Mononuclear cell (primary cell): ENCODE measurements around the gene INO80D. TPM values are rescaled to one million over a fixed set of nuclear protein-coding genes. Genes with fewer than 3 reads are reported as not detected.

ENCODE experiments used
- H3K27me3 ChIP-seq: 2 replicates; pipeline ENCODE4 v1.6.0; 2011; ENCODE audit warnings: low read length, control low read depth; ENCODE audit not compliant: insufficient read depth
- H3K4me1 ChIP-seq: 2 replicates; pipeline ENCODE4 v1.5.1; 2011; ENCODE audit warnings: mild to moderate bottlenecking, low read length, control low read depth; ENCODE audit not compliant: insufficient read depth
- H3K4me3 ChIP-seq: 2 replicates; pipeline ENCODE4 v1.5.1; 2011; ENCODE audit warnings: mild to moderate bottlenecking, low read length, moderate library complexity
- H3K9me3 ChIP-seq: 2 replicates; pipeline ENCODE4 v1.5.1; 2011; ENCODE audit warnings: low read depth, mild to moderate bottlenecking, control low read depth, low read length
- total RNA-seq: library from RNA; depleted of rRNA; stranded (reverse); fragments of >200 nt; gene quantifications from one replicate; pipeline ENCODE4 v1.2.3, GENCODE V29; 2012

The INO80D gene
- total RNA-seq, 1 donor, result 36.9 TPM

GRCh38 chr2:205964111-205964761, 121.7 kb downstream of the INO80D start:
- peaks cover 14% of the 10 kb centered on the region for H3K4me1 ChIP-seq
- no peaks in the 10 kb centered on the region for H3K9me3 ChIP-seq
- no peaks in the 10 kb centered on the region for H3K27me3 ChIP-seq
- no peak overlapping the region for H3K4me3 ChIP-seq

- Histone ChIP-seq H3K4me1 (no peaks in the 10 kb centered on the region), H3K9me3 (no peaks in the 10 kb centered on the region), H3K27me3 (no peaks in the 10 kb centered on the region), H3K4me3 (no peak overlapping the region)
These were observed 126.5 kb downstream of the INO80D start for GRCh38 chr2:205959521-205959920.

DNA sequence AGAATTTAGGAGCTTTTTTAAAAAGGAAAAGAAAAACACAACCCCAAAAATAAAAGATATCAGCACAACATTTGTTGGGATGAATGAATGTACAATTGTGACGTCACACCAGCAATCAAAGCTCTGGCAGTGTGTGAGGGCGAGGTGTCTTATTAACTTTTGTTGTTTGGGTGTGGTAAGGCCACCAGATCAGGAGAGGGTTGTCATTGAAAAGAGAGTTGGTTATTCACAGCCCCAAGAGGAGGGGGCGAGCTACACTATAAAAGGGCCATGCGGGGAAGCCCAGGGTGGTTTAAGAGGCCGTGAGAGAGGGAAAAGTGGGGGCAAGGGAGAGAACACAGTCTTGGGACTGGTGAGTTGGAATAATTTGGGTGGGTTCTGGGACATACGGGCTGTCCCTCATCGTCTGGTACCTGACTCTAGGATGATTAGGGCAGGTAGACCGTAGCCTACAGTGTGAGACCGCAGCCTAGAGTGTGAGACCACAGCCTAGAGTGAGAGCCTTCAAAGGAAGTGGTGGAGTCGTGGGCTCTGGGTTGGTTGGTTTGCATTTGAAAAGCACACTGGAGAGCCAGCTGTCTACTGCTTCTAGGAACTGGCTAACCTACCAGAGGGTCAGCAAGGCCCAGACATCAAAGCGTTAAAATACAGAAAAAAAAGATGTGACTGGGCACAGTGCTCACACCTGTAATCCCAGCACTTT, 128.4 kb downstream of the INO80D start:
- Histone ChIP-seq H3K4me1 (no peaks in the 10 kb centered on the region), H3K9me3 (no peaks in the 10 kb centered on the region), H3K27me3 (no peaks in the 10 kb centered on the region), H3K4me3 (no peak overlapping the region)

GRCh38 chr2:205954707-205955106, 131.3 kb downstream of the INO80D start:
- Histone ChIP-seq H3K4me3 (no peak overlapping the region), H3K27me3 (no peaks in the 10 kb centered on the region), H3K4me1 (no peaks in the 10 kb centered on the region), H3K9me3 (no peaks in the 10 kb centered on the region)

GRCh38 chr2:205952282-205952681, 133.7 kb downstream of the INO80D start:
- H3K4me1 ChIP-seq, result peaks cover 4% of the 10 kb centered on the region

GRCh38 chr2:205948883-205949282, 137.1 kb downstream of the INO80D start:
- Histone ChIP-seq H3K27me3 (no peaks in the 10 kb centered on the region), H3K9me3 (no peaks in the 10 kb centered on the region), H3K4me3 (no peak overlapping the region), H3K4me1 (peaks cover 22% of the 10 kb centered on the region)

More at GRCh38 chr2:205952282-205952681, 133.7 kb downstream of the INO80D start:
- Histone ChIP-seq H3K9me3 (no peaks in the 10 kb centered on the region), H3K27me3 (no peaks in the 10 kb centered on the region), H3K4me3 (no peak overlapping the region)

GRCh38 chr2:205948496-205948837, 137.5 kb downstream of the INO80D start:
- H3K27me3 ChIP-seq, result no peaks in the 10 kb centered on the region
- H3K9me3 ChIP-seq, result no peaks in the 10 kb centered on the region
- H3K4me3 ChIP-seq, result no peak overlapping the region
- H3K4me1 ChIP-seq, result peaks cover 22% of the 10 kb centered on the region

DNA sequence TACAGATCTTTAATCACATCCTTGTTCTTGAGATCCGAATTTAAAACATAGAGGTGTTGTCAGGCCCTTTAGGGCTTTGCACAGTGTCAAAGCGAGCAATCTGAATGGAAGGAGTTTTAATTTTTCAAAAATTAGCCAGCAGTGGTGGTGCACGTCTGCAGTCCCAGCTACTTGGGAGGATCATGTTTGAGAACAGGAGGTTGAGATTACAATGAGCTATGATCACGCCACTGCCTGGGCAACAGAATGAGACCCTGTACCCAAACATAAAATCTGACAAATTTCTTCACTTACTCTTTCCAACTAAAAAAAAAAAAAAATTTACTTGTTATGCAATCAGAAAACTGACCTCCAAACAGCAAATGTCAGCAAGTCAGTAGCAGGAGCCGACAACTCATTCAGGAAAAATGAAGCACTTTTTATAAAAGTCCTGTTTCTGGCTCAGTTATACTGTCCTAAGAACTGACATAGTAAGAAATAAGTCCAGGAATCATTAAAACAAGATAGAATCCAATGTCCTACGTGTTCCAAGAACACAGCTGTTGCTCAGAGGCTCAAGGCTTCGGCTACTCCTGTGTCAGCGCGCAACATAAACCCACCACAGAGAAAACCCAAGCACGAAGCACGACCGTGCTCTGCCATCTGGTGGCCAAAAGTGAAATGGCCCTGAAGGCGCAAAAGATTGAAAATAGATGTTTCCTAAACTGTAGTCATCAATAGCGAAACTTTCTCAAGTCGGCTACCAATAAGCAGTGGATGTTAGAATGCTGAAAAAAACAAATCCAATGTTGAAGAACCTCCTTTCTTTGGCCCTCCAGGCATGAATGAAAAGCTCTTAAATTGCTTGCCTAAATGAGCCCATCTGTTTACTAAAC, 138.1 kb downstream of the INO80D start:
- Histone ChIP-seq H3K4me3 (no peak overlapping the region), H3K9me3 (no peaks in the 10 kb centered on the region), H3K27me3 (no peaks in the 10 kb centered on the region)

GRCh38 chr2:205946226-205946625, 139.7 kb downstream of the INO80D start:
- no peak overlapping the region for H3K4me3 ChIP-seq
- H3K9me3 ChIP-seq, result no peaks in the 10 kb centered on the region
- H3K4me1 ChIP-seq, result peaks cover 22% of the 10 kb centered on the region
- H3K27me3 ChIP-seq, result no peaks in the 10 kb centered on the region

More for the DNA sequence above, 138.1 kb downstream of the INO80D start:
- H3K4me1 ChIP-seq, result peaks cover 22% of the 10 kb centered on the region

Other genes with a start within 250 kb of the INO80D start
- gene NDUFS1, start 73.3 kb upstream of the INO80D start, total RNA-seq, result 41.1 TPM
- gene EEF1B2, start 73.7 kb upstream of the INO80D start, total RNA-seq, result 883 TPM
- gene ZDBF2, start 188.5 kb upstream of the INO80D start, total RNA-seq, result 21.0 TPM